Activated effector memory CD4-positive, alpha-beta T cell treated with Interleukin-2 at 50 U/mL for 16 hours (primary cell): ENCODE data around the gene ZNF197.
"Not testable (repeated sequence)": the region's sequence is repeated elsewhere in the genome, so short reads cannot be mapped to it uniquely, and the experiment has no call there.

Experiments
- DNase-seq: peaks from one replicate; pipeline ENCODE4 v3.0.0-alpha.2; 2020

The ZNF197 gene

DNA sequence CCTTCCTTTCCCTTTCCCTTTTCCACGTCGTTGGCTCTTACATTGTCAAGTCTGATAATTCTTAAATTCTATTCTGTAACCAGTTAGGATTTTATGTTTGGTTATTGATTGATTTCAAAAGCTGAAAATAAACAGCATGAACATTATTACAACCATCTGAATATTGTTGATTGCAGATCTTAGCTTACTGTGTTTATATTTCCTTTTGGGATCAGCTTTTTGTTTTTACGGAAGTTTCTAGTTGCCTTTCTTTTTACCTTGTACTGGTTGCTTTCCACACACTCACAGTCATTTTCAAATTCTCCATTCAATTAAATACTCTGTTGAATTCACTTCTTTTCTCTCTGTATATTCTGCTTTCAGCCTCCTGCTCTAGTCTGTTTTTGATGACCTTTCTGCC is 40.3 kb downstream of the ZNF197 start:
- DNase-seq, result no peak

DNA sequence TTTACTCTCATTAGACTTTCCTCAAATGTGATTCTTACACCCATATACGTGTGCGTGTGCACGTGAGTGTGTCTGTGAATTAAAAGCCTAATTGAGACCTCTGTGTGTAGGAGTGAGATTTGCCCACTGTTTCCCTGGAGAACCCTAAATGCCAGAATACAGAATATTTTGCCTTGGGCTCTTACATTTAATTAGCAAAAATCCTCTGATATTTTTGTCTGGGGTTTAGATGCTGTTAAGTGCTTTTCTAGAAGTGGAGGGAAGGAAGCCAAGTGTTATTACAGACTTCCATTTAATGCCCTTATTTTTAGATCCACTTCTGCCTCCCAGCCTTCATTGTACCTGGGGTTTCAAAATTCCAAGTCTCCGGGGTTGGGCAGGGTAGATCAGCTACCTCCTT is 41.5 kb downstream of the ZNF197 start:
- DNase-seq, result no peak

DNA sequence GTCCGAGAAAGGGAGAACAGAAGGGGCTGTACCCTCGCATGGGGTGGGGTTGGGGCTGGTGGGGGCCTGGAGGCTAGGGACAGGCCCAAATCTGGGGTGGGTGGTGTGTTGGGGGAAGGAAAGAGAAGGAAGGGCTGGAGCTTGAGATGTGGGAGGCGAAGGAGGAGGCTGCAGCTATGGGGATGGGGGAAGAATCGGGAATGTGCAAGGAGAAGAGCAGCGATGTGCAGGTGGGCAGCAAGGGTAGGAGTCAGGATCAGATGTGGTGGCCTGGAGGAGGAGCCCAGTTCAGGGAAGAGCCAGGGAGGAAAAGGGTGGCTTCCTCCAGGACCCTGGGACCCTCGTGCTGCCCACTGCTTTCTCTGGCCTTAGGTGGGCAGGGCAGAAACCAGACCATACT is 44.9 kb downstream of the ZNF197 start:
- DNase-seq, result no peak

DNA sequence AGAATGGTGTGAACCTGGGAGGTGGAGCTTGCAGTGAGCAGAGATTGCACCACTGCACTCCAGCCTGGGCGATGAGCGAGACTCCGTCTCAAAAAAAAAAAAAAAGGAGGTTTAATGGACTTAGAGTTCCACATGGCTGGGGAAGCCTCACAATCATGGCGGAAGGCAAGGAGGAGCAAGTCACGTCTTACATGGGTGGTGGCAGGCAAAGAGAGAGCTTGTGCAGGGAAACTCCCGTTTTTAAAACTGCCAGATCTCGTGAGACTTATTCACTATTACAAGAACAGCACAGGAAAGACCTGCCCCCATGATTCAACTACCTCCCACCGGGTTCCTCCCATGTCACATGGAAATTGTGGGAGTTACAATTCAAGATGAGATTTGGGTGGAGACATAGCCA is 48.6 kb downstream of the ZNF197 start:
- DNase-seq, result not testable (repeated sequence)

DNA sequence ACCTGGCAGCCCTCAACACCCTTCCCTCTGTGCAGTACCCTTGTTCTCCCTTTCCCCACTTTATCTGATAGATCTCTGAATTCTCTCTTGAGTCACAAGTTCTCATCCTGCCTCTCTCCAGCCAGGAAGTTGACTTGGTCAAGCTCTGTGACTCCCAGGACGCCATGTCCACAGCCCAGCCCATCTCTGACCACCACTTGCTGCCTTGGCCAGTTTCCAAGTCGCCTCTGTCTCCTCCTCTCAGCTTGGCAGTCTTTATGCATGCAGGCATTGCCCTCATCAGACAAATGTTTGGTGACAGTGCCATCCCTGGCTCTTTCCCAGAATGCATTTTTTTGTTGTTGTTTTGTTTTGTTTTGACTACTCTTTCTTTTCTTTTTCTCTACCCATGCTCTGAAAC is 49.4 kb downstream of the ZNF197 start:
- DNase-seq, result no peak

DNA sequence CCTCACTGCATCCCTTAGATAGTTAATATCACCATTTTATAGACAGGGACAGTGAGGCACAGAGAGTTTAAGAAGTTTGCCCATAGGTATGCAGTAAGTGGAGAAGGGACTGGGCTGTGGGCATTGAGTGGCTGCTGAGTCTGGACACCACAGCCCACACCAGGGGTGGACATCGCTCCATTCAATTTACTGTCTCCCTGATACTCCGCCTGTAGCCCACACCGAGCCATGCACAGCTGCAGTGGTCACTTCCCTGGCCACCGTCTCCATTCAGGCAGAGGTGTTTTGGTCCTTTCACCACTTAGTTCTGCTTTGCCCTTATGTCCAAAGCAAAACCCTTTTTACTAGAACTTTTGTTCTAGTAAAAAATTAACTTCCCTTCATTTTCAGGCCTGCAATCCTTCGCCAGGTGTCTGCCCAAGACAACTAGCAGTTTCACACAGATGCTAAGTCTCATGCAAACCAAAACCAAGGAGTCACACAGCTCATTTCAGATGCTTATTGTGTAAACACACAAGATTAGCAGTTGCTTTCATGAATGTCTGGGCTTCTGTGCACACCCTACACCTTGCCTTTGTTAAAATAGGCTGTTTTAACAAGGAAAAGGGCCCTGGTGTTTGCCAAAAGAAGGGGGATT is 53.8 kb downstream of the ZNF197 start:
- no peak for DNase-seq

DNA sequence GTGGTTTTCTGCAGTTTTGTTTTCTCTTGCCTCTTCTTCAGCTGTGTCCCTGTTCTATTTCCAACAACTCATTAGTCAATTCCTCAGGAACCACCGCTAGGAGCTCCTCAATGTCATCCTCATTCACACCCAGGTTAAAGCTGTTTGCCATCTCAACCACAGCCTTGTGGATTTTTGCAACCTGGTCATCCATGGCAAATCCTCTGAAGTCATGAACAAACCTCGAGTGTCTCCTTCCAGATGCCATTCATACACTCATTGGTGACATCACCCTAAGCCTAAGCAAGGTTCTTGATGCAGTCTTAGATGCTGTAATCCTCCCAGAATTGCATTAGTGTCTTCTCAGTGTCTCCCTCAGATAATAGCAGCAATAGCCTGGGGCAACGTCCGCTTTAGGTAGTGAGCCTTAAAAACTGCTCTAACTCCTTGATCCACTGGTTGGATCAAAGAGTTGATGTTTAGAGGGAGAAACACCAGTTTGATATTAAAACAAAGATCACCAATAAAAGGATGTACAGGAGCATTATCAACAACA is 56.2 kb downstream of the ZNF197 start:
- no peak for DNase-seq

DNA sequence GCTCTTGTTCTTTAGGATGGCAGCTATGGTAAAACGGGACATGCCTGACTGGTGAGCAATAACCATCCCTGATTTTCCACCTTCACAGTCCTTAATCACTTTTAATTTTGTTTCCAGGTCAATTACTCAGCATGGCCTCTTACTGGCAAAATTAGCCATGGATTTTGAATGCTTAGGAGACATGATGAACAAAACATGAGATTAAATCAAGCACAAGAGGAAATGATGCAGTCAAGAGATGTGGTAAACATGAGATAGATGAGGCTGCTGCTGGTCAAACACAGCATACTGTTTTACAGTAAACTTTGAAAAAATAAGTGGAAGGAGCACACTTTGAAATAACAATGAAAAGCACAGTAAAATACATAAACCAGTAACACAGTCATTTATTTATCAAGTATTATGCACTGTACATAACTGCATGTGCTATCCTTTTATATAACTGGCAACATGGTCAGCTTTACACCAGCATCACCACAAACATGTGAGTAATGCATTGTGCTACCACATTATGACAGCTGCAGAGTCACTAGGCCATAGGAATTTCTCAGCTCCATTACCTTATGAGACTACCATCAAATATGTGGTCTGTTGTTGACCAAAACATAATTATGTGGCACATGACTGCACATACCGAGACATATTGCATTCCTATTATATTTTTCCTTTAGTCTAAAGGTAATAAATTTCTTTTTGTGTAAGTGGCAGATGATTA is 57.5 kb downstream of the ZNF197 start:
- DNase-seq, result no peak

DNA sequence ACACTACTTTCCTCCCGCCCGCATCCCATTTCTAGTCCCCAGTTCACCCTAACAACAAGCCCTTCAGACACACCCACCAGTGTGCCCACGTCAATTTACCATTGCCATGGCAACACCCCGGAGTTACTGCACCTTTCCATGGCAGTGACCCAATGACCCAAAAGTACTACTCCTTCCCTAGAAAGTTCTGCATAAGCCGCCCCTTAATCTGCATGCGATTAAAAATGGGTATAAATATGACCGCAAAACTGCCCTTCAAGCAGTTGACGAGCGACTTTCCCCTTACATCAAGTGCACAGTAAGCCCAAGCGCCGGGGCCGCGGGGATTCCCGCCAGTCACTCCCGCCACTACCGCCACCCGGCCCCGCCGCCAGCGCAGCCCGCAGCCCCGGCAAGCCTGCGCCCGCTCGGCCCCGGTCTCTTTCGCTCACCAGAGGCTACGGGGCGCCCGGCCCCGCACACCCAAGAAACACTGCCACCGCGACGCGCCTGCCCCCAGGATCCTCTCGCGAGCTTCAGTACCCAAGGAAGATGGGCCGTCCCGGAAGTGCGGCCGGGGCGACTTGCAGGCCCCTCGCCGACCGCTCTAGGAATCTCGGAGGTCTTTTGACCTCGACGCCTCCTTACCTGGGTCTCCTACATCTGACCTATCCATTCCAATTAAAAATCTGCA is 60.4 kb downstream of the ZNF197 start:
- DNase-seq, result no peak

DNA sequence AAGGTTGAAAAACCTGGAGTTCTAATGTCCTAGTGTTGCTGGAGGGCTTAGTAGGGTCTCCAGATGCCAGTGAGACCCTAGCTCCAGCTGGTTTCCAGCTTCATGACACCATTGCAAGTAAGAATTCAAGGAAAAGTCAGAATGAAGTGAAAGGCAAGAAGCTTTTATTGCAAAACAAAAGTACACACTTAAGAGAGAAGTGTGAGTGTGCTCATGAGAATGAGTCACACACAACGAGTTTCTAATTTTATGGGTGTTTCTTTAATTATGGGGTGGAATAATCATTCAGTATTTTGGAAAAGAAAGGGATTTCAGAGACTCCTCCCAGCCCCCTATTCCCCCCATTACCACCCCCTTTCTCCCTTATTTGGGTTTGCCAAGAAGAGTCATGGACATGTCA is 63.1 kb downstream of the ZNF197 start:
- no peak for DNase-seq
